Measurements from ENCODE around the gene AK9.
A peak's percentile ranks its signal among the peaks of the same experiment; 100 is the strongest.

The AK9 gene

DNA sequence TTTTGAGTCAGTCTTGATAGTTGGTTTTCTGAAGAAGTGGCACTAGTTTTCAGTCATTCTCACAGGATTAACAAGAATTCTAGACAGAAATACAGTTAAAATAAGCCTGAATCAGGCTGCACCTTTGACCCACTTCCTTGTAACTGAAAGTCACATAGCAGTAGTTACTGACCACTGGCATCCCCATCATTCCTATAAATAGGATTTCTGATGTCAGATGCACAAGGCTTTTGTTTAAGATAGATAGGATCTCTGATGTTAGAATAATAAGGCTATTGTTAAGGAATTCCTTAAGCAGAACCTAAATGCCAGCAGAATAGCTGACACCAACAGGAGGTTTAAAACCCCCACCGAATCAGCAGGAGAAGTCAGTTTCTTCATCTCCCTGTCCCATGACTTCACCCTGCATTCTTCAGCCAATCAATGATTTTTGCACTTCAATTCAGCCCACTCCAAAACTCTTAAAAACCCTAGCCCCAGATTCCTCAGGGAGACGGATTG is 177.4 kb downstream of the AK9 start:
- peak; percentile 80 for DNase-seq (ENCODE audit: low read depth, low spot score)

DNA sequence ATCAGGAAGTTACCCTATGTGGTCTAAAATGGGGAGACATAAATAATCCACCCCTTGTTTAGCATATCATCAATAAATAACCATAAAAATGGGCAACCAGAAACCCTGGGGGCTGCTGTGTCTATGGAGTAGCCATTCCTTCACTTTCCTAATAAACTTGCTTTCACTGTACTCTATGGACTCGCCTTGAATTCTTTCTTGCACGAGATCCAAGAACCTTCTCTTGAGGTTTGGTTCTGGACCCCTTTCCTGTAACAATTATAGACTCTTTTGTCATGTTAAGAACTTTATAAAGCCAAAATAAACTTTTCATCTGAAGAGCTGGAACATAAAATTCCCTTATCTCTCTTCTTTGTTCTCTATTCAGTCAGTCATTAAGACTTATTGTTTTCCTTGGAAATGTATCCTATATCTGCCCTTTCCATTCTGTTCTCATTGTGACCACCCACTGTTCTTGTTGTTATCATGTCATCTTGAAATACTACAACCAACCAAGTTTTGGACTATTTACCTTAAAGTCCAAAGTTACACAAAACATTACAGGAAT is 178.7 kb downstream of the AK9 start:
- no peak for DNase-seq (ENCODE audit: low read depth, low spot score)

DNA sequence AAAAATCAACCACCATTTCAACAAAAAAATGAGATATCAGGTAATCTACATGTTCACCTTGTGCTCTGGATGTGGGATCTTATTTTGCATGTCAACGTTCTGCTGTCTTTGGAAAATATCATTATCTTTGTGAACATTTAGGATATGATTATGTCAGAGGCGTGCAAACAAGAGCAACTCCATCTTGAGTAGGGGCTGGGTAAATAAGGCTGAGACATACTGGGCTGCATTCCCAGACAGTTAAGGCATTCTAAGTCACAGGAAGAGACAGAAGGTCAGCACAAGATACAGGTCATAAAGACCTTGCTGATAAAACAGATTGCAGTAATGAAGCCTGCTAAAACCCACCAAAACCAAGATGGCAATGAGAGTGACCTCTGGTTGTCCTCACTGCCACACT is 179.2 kb downstream of the AK9 start:
- DNase-seq (ENCODE audit: low read depth, low spot score) = no peak

DNA sequence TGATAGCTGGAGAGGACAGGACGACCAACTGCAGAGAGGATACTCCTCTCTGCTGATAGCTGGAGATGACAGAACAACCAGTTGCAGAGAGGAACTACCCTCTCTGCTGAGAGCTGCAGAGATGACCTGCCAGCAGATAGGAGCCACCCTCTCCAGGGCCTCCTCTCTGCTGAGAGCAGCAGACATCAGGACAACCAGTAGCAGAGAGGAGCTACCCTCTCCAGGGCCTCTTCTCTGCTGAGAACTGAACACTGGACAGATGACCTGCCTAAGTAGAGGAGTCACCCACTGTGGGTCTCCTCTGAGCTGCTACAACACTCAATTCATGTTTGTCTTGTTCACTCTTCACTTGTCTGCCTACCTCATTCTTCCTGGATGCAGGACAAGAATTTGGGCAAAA is 180.6 kb downstream of the AK9 start:
- DNase-seq (ENCODE audit: low read depth, low spot score) = no peak

DNA sequence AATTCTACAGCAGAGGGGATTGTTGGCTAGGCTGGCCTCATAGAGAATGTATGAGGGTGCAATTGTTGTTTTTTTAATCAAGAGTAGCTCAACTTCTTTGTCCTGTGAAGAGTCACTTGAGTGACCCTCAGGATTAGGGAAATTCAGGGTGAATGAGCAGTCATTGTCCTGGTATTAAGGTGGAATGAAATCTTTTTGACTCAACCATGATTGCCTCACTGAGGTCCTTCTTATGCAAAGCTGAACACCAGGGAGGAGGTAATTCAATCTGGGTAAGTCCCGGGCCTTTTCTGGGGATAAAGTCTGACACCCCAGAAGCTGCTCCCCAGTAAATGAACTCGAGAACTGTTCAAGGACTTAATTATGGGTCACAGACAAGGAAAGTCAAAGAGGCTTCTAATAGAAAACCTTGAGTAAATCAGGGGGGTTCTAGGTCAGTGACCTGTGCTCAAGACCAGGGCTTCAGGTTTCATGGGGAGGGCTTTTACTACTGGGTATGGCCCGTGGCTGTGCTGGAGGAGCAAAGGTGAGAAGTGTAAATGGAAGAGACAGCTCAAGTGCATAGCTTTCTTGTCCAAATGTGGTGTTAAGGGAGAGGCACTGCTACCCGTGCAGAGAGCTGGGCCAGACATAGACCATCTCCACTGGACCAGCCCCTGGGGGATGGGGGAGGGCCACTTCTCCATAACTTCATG is 182.7 kb downstream of the AK9 start:
- DNase-seq (ENCODE audit: low read depth, low spot score) = no peak

DNA sequence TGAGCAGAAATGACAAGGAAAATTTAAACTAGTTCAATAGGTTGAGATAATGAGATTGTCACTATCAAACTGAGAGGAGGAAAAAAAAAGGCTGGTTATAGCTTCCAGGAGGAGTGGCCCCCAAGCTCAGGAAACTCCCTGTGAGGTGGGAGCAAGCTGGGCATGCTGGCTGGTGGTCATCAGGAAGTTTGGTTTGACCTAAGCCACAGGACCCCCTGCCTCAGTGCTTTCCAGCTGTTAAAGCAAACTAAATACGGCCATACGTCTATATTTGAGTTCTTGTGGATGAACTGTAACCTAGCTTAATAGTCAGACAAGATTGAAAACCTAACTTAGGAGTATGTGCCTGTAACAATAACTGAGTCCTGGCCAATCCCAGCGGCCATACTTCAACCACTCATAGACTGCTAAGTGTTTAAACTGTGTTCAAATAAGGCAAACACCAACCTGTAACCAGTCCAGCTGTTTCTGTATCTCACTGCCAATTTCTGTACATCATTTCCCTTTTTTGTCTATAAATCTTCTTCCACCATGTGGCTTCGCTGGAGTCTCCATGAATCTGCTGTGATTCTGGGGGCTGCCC is 183.4 kb downstream of the AK9 start:
- DNase-seq (ENCODE audit: low read depth, low spot score) = no peak

DNA sequence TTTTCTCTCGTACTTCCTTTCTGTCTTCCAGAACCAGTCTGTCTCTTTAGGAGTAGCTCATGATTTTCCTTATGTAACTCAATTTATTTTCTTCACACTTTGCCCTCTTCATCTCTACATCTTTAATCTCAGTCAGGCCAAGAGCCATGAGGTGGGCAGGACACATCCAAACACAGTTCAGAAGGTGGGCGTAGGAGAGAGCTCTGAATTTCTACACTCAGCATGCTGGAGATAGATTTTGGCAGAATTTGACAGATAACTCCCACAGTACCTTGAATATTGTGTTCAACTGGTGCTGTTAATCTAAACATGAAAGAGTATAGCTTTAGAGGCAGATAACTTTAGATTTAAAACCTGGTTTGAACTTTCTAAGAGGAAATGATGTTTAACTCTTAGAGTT is 184.2 kb downstream of the AK9 start:
- DNase-seq (ENCODE audit: low read depth, low spot score) = no peak

DNA sequence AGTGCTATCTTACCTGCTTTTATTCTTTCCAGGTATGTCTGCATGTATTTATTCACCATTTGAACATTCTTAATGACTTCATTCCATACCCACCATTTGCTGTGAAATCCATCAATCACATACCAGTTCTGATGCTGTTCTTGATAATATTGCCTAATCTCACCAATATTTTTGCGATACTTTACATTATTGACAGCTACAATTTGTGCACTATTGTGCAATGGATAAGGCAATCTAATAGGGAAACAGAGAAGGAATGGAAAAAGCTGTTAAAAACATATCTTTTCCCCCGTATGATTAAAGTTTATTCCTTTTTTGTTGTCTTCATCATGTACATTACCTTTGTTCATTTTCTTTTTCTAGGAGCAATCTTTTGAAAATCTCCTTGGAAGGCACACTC is 184.7 kb downstream of the AK9 start:
- no peak for DNase-seq (ENCODE audit: low read depth, low spot score)

DNA sequence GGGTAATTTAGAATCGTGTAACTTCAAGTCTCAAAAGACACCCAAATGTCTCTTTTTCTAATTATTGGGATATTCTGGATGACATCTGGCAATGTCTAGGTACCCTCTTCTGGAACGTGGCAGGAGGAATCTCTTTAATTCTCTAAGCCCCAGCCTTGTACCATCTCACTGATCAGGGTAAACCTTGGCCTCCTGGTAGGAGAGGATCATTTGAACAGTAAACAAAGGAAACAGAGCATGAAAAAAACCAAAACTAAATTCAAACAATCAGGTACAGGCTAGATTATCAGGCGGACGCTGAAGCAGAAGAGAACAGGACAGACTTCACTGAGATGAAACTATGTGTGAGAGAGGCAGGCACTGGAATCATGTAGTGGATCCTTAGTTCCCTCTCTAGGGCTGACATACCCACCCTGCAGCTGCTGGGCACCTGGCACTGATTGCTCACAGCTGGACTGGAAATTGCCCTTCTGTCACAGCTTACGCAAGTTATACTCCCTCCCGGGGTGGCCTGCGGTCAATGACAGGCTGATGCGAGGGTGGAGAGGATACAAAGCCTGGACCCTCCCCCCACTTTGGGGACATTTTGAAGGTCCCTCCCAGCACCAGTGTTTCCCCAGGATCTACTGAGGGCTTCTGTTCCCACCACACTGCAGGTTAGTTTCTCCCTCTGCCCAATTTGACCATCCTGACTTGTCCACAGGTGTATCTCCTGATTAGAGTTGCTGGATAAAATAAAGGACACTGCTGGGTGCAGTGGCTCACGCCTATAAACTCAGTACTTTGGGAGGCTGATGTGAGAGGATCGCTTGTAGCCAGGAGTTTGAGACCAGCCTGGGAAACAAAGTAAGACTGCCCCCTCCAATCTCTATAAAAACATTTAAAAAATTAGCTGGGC is 187.4 kb downstream of the AK9 start:
- no peak for DNase-seq (ENCODE audit: low read depth, low spot score)

DNA sequence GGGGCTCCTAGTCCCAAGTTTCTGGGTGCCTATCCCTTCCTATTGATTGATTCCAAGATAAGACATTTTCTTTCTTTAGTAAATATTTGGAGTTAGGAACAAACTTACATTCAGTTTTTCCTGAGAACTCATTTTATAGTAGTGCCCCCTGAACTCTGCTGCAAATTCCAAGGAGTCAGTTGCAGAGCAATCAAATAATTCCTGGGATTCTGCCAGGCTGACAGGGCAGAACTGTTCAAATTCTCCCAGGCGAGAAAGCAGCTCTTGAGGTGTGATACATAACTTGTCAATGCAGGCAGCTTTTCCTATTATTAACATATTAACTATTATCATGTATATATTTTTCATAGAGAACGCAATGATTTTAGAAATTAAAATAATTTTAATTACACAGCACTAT is 192.1 kb downstream of the AK9 start:
- no peak for DNase-seq (ENCODE audit: low read depth, low spot score)

DNA sequence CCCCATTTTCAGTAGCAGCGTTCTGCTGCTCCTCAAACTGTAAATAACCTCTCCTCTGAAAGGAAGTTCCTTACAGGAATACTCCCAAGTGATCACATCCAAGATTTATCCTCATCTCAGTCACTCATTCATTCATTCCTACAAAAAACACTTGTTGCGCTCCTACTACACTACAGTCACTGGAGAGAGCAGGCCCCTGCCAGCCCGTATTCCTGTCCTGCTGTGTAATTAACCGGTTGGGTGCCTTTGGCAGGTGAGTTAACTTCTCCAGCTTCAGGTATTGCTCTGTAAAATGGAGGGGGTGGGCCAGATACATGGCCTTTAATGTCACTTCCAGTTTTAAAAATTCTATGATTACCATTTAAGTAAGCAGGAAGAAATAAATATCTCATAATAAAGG is 192.9 kb downstream of the AK9 start:
- no peak for DNase-seq (ENCODE audit: low read depth, low spot score)

DNA sequence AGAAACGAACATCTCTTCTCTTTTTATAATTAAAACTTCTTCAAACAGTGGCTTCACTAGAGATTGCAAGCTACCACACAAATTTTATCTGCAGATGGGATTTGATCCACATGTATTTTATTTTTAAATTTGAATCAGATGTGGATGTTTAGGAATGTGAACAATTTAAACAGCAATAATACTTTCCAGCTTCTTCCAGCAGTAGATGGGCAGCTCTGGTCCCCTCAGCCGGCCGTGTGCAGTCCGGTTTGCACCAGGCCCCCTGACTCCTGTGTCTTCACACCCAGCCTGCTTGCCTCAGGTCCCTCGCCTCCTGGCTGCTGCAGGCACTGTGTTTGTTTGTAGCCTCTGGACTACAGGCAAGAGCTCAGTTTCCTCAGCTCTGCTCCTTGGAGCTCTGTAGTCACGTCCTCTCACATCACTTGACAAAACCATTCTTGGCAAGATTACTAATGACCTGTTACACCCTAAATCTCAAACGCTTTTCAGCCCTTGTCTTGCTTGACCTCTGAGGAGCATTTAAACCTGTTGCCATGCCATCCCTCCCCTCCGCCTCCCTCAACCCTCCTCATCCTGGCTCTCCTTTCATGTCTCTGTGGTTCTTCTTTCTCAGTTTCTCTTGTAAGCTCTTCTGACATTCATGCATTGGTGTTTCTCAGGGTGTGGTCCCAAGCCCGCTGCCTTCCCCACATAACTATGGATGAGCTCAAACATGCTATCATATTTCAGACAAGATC is 194.8 kb downstream of the AK9 start:
- no peak for DNase-seq (ENCODE audit: low read depth, low spot score)

DNA sequence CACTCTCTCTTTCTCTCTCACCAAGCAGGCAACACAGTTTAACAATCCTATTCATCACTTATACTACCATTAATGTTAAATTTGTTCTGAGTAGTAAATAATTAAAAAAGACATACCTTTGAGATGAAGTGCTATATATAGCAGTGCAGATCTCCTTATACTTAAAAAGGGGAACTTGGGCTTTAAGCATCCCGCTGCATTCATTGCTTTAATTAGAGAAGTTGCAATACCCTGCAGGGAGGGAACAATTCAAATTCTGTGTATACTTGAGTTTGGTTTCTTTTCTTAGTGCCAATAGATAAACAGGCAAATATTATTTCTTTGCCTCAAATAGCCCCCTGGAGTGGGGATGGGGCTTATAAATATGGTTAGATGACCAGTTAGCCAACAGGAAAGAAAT is 197.1 kb downstream of the AK9 start:
- no peak for DNase-seq (ENCODE audit: low read depth, low spot score)

DNA sequence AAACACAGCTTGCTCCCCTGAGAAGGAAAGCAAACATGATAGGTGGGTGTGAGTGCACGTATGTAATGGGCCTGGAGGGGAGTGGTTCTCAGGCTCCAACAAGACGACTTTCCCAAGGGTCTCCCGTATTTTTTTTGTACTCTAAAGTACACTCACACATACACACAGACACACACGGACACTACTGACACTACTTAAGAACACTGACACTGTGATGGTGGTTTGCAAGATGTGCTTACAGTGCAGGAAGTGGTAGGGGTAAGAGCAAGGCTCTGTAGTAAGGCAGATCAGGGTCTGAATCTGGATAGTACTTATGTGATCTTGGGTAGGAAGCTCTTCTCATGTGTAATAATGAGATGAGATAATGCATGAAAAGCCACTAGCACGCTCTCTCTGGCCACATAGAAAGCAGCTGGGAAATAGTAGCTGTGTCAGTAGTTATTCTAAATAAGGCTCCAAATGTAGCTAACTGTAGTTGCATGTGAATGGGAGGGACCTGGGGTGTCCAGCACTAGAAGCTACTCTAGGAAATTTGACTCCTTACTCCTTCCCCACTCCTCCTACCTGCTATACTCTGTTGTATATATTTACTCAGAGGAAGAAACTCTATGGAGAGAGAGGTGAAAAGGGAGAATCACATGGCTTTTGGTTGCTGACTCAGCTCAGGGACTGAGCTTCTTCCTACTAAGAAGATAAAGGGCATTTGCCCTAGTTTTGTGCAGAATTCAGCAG is 199.6 kb downstream of the AK9 start:
- no peak for DNase-seq (ENCODE audit: low read depth, low spot score)

DNA sequence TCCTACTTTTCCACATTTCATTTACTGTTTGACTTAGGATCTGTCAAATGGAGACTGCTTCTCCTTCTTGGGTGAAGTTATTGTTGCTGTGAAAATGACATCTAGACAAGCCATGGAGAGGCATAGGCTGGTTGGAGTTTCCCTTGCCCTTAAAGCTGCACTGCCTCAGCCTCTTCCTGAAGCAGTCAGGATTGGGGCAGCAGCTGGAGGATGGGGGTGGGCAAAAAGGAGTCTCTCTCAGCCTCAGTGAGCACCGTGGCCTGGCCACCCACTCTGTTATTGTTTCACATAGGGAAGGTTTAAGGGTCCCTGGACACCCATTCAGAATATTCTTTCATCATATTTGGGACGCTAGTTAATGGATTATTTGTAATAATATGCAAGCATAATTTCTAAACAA is 200.3 kb downstream of the AK9 start:
- no peak for DNase-seq (ENCODE audit: low read depth, low spot score)

DNA sequence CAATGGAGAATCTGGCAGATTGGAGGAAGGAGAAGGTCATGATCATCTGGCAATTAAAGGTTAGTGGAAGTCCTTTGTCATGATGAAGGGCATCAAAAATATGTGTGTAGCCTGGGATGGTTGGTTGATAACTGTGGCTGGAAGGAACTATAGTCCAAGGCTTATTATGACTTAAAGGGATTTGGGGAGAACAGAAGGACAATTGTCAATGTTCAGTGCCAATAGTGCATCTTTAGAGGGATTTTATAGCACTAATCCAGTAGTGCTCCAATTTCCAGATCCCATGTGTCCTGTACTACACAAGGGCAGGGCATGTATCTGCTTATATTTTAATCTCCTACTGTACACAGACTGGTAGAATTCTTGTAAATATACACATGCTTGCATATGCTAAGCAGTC is 203.0 kb downstream of the AK9 start:
- DNase-seq (ENCODE audit: low read depth, low spot score) = no peak

DNA sequence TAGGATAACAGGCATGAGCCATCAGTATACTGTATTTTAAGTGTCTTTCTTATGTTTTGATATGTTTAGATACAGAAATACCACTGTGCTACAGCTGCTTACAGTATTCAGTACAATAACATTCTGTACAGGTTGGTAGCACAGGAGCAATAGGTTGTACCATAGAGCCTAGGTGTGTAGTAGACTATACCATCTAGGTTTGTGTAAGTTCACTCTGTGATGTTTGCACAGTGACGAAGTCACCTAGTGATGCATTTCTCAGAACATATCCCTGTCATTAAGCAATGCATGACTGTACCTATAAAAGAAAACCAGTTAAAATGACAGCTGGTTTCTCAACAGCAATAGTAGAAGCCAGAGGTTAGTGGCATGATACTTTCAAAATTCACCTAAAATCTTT is 204.9 kb downstream of the AK9 start:
- DNase-seq (ENCODE audit: low read depth, low spot score) = no peak

DNA sequence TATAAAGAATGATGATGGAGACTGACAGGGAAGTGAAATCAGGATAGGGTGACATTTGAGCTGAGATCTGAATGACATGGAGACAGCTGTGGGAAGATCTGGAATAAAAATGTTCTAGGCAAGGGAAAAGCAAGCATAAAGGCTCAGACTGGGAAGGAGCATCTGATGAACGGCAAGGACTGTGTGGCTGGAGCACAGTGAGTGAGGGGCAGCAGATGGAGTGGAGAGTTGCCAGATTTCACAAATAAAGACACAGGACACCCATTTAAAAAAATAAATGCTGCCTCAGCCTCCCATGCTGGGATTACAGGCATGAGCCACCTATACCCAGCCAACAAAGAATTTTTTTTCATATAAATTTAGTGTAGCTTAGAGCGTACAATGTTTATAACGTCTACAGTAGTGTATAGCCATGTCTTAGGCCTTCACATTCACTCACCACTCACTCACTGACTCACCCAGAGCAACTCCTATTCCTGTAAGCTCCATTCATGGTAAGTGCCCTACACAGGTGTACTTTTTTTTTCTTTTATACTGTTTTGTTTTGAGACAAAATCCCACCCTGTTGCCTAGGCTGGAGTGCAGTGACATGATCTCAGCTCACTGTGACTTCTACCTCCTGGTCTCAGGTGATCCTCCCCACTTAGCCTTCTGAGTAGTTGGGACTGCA is 205.6 kb downstream of the AK9 start:
- no peak for DNase-seq (ENCODE audit: low read depth, low spot score)

DNA sequence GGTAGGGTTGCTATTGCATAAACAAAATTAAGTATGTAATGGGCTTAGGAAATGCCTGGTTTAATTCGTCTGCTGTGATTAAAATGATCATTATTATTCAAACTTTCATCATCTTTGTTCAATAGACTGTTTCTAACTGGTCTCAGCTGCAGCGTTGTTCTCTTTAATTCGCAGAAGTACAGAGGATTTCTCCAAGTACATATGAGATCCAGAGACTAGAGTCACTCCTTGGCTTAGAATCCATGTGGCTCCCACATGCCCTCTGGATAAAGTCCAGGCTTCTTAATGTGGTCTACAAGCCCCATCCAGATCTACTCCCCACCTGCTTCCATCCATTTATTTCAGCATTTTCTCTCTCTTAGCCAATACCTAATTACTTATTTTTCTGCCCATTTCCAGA is 206.9 kb downstream of the AK9 start:
- DNase-seq (ENCODE audit: low read depth, low spot score) = no peak

DNA sequence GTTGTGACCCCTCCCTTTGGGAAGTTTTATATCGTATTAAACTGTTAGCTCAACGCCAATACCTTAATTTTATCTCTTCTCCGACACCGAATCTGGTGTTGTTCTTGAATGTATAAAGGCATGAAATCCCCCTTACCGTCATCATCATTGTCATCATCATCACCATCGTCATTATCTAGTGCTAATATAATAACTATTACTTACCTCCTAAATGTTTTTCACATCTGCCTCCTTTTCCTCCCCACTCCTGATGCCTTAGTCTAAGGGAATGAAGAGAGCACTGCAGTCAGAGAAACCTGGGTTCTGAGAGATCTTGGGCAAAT is 207.3 kb downstream of the AK9 start:
- no peak for DNase-seq (ENCODE audit: low read depth, low spot score)
